ENCODE measurements around the gene EPHA2.

- no peak for TF ChIP-seq POU6F1 (CRISPR knock-in tag; IDR thresholded peaks at IDR 0.05; ENCODE audit: borderline replicate concordance, low read depth)
- TF ChIP-seq ZNF565 (CRISPR knock-in tag; conservative IDR thresholded peaks at IDR 0.05; ENCODE audit: low read depth): no peak
These were observed 1.7 kb downstream of the EPHA2 start for GRCh38 chr1:16153999-16154673.

All from SK-N-SH treated with all-trans-retinoic acid at 6 μM for 48 hours (cell line).